Stimulated activated CD4-positive, alpha-beta T cell treated with anti-CD3 and anti-CD28 coated beads, Interleukin-12 subunit alpha, Interleukin-12 subunit beta, amount 100 ng/mL, for 24 hours (primary cell): ENCODE measurements around the gene TLE1.
"Not testable (repeated sequence)": the region's sequence is repeated elsewhere in the genome, so short reads cannot be mapped to it uniquely, and the experiment has no call there.

ENCODE experiments used
- DNase-seq, 2 experiments: peaks; one replicate each; pipeline ENCODE4 v3.0.0-alpha.2; 2020; ENCODE audit warnings: low read depth in 2 of 2

TLE1 gene

DNA sequence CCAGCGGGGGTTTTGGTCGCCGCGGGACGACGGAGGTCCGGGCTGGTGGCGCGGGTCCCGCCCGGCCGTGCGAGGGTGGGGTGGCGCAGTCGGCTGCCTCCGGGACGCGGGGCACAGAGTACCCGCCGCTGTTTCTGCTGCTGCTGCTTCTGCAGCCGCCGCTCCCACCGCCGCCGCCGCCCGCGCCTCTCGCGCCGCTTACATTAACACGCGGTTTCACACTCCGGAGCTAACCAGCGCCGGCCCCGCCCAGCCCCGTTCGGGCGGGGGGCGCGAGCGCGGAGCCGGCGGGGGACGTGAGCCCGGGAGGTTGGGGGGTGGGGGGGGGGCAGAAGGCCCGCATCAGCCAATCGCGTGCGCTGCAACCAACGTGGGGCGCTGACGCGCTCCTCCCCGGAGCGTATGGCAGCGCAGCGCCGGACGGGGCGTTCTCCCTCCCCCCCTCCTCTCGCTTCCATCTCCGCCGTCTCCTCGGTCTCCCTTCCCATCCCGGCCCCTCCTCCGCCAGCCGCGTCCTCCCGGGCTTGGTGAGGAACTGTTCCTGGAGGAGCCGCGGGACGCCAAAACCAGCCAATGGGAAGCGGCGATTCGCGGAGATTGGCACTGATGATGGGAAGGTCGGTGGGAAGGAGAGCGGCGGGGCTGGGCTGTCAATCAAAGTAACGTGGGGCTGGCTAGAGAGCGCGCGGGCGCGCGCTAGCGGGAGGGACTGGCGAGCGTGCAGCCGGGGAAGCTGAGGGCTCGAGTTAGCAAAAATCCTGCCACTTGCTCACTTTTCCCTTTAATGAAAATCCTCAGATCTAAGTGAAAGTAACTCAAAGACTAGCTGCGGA lies at the start of gene TLE1:
TLE1 (minus strand) TSS at position 205 of the 833 bp plus-strand sequence. CDS start 1,307 bp downstream, outside the sequence.
- peak; percentile 56 to 69 for DNase-seq

DNA sequence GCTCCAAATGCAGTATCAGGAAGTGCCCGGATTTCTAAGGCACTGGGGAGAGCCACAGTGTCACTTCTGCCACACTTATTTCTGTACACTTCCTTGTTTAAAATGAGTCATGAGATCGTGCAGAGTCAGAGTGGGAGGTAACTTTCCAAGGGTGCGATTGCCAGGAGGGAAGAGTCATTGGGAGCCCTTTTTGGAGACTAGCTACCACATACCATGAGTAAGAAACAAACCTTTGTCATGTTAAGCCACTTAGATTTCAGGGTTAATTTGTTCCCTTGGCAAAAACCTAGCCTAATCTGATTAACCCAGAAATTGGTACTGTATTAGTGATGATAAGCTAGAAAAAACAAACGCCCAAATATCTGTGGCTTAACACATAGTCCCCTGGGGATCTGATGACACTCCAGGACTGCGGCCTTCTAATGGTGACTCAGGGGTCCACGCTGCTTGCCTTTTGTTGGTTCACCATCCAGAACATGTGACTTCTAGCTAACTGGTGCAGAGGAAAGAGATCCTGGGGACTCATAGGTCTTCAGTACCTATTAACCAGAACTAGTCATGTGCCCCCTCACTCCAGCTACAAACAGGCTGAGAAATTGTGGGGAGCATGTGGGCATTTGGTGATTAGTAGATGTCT lies 48.6 kb upstream of the TLE1 start:
- DNase-seq: no peak

DNA sequence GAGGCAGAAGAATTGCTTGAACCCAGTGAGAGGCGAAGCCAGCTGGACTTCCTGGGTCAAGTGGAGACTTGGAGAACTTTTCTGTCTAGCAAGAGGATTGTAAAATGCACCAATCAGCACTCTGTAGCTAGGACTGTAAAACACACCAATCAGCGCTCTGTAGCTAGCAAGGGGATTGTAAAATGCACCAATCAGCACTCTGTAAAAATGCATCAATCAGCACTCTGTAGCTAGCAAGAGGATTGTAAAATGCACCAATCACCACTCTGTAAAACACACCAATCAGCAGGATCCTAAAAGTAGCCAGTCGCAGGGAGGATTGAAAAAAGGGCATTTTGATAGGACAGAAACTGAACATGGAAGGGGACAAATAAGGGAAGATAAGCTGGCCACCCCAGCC lies 41.2 kb upstream of the TLE1 start:
- not testable (repeated sequence) for DNase-seq

DNA sequence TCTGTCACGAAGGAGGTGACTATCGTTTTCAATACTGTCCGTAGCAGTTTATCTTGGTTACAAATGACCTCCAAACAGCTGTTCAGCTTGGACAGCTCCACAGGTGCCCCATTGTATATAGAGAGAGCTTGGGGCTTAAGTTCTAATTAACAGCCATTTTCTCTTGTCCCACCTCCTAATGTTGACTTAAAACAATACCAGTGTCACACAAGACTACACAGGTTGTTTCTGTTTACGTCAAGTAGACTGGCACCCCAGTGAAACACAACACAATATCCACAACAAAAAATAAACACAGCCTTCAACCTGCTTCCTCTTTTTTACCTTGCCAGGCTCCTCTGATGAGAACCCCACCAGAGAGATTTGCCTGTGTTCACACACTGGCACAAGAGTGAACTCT lies 39.8 kb upstream of the TLE1 start:
- DNase-seq: no peak

DNA sequence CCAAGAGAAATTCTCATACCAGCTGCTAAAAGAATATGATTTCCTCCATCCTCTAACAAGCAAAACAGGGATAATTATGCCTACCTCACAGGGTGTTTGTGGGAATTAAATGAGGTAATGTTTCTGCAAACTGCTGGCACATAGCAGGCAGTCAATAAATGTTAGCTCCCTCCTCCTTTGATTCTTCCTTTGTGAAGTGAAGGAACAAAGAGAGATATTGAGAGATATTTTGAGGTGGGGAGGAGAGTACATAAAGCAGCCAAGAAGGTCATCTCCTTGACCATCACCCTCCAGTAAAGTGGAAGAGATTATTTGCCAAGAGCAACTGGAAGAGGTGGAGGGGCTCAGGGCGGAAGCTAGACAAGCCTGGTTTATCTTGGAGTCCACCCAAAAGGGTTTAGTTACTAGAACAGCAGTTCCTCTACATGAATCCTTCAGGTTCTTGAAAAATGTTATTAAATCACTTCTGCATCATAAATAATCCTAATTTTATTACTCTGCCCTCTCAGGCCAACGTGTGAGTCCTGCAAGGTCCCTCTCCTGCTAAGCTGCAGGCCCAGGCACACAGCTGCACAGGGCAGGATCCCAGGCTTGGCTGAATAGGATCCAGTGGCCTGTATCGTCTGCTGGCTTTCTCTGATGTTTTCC lies 35.0 kb upstream of the TLE1 start:
- no peak for DNase-seq

DNA sequence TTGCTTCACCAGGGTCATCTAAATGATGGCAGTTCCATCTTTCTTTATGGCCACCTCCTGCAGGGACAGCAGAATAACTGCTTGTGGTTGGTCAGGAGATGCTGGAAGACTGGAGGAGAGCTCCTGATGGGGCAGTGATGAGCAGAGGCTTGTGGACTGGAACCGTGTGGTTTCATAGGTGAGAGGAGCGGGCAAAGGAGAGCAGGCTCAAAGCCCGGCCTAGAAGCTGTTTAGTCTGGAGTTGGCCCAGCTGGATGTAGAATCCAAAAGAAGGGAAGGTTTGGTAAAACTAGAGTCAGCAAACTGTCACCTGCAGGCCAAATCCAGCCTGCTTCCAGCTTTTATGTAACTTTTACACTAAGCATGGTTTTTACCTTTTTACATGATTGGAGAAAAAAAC lies 32.9 kb upstream of the TLE1 start:
- DNase-seq: no peak

DNA sequence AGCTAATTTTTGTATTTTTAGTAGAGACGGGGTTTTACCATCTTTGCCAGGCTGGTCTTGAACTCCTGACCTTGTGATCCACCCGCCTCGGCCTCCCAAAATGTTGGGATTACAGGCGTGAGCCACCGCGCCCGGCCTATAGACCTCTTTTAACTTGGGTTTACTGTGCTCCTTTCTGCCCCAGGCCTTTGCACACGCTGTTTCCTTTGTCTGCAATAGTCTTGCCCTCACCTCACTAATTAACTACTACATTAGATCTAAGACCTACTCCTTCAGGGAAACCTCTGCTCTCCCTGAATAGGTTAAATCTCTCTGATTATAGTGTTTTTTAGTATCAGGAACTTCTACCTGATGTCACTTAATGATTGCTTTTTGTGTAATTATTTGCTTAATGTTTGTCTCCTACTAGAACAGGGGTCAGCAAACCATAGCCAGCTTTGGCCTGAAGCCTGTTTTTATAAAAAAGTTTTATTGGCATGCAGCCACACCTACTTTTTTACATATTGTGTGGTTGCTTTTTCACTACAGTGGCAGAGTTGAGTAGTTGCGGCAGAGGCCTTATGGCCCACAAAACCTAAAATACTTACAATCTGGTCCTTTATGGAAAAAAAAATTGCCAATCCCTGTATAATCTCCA lies 31.2 kb upstream of the TLE1 start:
- DNase-seq: no peak

DNA sequence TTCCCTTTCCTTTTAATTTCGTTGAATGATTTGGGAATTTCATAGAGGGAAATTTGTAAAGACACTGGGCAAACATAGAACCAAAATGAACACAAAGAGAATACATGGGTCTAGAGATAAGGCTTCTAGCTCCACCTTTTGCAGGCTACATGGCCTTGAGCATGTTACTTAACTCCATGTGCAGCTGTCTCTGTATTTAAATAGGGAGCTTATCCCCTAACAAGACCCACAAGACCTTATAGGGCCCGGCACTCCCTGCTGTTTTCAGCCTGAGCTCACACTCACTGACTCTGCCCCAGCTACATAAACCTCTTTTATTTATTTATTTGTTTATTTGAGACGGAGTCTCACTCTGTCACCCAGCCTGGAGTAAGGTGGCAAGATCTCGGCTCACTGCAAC lies 30.6 kb upstream of the TLE1 start:
- no peak for DNase-seq

DNA sequence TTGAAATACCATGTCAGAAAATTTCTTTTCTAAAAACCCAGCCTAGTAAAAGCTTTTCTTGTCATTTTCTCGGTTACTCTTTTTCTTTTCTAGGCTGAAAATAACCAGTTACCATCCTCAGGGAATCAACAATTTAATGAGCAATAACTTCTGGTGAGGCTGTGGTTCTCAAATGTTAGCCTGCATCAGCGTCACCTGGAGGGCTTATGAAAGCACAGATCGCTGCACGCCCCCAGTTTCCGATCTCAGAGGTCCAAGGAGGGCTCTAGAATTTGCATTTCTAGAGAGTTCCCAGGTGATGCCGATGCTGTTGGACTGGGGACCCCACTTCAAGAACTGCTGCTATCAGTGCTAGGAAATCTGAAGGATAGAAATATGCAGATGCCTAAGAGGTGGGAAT lies 28.9 kb upstream of the TLE1 start:
- DNase-seq: no peak

DNA sequence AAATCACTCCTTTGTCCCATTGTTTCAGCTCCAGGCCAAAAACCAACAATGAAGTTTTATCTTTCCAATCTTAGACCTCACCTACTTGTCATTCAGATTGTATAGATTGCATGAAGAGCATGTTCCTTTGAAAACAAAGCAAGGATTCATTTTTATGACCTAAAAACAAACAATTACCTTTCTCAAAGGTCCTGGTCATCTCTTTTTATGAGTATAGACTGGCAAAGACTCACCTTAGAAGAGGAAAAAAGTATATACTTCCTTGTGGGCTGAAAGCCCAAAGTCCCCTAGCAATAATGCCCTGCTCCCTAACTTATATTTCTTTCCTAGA lies 28.4 kb upstream of the TLE1 start:
- no peak for DNase-seq

DNA sequence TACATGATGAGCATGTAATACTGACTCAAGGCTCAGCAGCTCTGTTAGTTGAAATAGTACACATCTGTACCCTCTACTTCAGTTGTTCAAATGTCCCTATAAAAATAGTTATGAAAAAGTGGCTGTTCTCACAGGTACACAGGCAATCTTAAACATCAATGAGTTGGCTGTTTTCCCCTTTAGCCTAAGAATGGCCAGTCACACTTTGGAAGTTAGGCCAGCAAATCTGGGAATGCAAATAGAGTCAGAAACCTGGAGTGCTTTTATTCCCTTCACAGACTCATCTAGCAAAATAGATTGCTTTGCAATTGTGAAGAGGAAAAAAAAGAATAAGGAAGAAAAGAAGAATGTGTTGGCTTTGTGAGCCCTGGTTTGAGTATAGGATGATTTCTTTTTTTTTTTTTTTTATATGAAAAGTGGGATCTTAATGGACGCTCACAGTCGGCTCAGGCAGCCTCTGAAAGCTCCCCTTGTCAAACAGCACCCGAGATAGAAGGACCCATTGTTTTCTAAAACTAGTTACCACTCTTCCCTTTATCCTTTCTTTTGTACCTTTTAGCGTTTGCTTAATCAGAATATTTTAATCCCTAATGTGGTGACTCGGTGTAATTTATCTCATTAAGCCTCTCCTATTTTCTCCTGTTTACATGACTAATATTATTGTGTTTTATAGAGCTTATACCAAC lies 27.9 kb upstream of the TLE1 start:
- DNase-seq: no peak

DNA sequence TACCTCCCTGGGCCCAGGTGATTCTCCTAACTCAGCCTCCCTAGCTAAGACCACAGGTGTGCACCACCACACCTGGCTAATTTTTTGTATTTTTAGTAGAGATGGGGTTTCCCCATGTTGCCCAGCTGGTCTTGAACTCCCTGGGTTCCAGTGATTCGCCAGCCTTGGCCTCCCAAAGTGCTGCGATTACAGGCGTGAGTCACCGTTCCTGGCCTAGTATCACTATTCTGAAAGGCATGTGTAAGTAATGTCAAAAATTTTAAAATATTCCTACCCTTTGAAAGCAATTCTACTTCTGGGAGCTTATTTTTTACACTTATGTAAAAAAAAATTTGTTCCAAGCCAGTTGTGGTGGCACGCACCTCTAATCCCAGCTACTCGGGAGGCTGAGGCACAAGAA lies 27.1 kb upstream of the TLE1 start:
- no peak for DNase-seq

DNA sequence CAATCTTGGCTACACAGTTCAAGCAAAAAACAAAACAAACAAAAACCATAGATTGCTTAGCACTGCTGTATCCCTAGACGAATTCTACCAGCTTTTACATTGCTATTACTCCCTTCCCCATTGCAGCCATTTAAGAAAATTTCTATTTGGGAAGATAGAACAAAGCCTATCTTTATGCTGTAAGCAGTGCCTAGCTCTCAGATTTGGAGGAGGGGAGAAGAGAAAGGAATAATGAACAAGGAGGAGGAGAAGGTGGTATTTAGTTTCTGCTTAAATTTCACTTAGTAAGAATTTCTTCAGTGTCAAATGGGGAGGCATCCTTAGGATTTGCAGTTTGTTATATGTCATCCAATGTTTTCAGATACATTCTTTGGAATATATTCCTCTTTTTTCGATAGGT lies 16.2 kb upstream of the TLE1 start:
- DNase-seq: no peak

DNA sequence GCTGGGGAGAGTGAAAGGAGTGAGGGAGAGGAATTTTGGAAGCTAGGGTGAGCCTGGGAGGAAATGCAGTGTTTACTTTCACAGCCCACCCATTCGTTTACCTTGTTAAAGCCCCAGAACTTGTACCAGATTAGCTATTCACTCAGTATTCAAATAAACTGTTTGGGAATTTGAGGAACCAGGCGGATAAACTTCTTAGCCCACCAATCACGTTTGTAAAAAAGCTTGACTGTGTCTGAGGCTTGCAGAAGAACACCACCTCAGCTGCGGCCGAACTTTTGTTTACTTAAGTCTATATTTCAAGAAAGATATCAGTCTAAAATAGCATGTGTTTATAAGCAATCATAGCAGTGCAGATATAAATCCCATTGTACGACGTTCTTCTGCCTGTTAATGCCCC lies 5.2 kb upstream of the TLE1 start:
- DNase-seq: no peak

DNA sequence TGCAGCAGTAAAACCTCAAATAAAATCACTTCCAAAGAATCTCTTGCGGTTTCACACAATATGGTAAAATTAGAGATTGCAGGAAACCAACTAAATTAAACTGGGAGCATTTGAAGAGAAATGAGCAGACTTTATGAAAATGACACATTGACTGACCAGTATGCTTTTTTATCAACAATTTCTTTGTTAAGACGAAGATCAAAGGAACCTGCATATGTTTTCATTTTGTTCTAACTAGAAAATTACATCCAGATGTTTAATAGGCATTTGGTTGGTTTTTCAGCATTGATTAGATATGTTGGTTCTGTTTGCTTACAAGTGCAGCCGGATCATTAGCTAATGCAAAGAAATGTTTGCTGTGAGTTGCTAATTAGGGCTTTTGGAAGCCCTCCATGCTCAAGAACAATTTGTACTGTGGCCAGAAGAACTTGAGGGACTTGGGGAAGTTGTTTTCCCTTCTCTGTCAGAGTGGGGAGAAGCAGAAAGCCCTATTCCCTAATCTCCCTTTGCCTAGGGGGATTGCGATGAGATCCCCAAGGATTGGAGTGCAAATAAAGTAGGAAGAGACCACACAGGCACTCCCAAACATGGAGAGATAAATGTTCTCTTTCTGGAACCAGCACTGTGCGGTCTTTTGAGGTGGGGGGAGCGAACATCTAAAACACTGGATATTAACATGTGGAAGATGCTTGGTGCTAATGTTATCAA lies 4.5 kb upstream of the TLE1 start:
- no peak for DNase-seq

DNA sequence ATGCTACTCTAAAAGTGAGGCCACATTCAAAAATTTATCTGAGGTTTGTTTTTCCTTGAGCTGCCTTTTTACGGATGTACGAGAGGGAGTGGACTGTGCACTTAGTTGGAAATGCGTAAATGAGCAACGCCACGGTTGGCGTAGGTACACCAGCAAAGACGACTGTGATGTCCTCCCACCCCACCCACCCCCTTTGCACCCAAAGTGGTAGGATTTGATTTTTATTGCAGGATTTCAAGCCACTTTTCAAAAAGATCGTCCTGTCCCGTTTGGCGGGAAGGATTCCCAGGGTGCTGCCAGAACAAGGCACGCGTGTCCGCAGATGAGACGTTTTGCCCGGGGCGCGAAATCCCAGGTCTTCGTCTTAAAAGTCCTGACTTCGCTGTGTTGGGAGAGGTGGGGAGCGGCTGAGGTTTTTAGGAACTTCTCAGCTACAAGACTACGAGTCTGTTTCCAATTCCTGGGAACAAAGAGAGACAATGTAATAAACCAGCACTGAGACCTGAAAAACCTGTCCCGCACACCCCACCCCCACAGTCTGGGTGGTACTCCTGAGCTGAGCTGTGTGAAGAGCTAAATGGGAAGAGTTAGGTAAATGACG lies 1.0 kb upstream of the TLE1 start:
- no peak for DNase-seq

DNA sequence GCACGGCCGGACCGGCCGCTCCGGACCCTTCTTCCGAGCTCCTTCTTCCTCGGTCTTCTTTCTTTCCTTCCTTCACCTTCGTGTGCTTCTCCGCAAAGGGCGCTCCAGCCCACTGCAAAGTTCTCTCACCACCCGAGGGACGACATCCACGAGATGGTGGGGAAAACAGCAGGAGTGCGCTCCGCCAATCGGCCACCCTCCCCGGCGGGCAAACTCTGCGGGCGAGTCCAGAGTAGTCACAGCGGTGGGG lies 329 bp downstream of the TLE1 start:
- DNase-seq: not testable (repeated sequence)

DNA sequence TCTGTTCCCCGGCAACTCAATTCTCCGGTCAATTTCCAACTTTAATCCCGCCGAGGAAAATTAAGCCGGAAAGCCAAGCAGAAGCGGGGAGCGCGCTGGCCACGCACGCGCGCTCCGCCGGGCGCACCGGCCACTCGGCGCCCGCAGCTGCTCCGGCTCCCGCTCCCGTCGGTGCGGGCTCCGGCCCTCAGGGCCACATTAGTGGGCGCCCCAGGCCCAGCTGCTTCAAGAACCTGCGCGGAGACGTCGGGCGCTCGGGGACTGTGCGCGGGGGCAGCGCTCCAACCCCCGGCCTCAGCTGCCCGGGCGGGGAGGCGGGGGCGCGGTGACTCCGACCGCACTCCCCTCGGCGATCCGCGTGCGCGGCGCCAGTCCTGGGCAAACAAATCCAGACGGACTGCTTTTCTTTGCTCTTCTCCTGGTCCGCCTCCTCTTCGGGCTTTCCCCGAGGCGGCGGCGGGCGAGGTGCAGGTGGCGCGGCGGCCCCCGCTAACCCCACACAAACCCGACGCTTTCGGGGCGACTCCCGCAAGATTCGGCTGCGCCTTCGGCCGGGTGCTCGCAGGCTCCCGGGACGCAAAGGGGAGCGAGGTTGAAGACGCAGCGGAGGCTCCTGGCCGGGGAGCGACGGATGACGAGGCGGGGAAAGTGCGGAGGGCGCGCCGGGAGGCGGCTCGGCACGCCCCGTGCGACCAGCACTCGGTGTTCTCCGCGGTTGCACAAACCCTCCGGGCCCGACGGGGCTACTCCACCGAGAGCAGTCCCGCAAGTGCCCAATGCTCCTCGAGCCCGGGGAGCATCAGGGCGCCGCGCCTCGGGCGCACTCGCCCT lies 870 bp downstream of the TLE1 start:
- not testable (repeated sequence) for DNase-seq

DNA sequence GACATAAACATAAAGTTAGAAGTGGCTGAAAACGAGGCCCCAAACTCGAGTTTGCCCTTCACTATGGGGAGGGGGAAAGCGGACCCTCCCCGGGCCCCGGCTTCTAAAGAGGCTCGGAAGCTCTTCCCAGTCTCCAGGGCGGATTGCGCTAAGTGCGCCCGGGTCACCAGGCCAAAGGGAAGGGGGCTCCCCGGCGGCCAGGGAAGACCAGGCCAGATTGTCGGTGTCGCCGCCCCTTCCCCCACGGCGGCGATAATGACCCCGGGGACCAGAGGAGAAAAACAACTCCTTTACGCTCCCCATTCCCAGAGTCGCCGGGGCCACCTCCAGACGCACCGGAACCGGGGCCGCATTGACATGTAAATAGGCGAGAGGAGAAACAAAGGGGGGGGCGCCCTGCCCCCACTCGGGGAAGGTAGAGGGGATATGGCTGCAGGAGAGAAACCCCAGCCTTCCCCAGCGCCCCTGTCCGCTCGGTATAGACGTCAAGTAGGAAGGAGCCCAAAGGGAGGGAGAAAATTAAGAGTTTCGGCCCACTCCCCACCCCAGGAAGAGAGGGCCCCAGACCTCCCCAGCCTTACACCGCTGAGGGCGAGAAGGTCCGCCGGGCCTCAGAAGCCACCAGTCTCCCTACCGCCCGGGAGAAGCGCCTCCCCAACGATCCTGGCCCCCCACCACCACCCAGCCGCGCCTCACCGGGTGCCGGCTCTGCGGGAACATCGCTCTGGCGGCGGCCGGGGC lies 1.7 kb downstream of the TLE1 start:
- no peak for DNase-seq
